HG02884 (cell line): ENCODE data around the gene INHBE.
"Not testable (repeated sequence)": the region's sequence is repeated elsewhere in the genome, so short reads cannot be mapped to it uniquely, and the experiment has no call there.

ENCODE experiments used
- ATAC-seq: cut with Tn5 transposase; IDR thresholded peaks from one replicate; pipeline ENCODE4 v1.9.1; 2021; ENCODE audit warnings: mild to moderate bottlenecking, moderate library complexity; ENCODE audit not compliant: unreplicated experiment

The INHBE gene, protein sequence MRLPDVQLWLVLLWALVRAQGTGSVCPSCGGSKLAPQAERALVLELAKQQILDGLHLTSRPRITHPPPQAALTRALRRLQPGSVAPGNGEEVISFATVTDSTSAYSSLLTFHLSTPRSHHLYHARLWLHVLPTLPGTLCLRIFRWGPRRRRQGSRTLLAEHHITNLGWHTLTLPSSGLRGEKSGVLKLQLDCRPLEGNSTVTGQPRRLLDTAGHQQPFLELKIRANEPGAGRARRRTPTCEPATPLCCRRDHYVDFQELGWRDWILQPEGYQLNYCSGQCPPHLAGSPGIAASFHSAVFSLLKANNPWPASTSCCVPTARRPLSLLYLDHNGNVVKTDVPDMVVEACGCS

DNA sequence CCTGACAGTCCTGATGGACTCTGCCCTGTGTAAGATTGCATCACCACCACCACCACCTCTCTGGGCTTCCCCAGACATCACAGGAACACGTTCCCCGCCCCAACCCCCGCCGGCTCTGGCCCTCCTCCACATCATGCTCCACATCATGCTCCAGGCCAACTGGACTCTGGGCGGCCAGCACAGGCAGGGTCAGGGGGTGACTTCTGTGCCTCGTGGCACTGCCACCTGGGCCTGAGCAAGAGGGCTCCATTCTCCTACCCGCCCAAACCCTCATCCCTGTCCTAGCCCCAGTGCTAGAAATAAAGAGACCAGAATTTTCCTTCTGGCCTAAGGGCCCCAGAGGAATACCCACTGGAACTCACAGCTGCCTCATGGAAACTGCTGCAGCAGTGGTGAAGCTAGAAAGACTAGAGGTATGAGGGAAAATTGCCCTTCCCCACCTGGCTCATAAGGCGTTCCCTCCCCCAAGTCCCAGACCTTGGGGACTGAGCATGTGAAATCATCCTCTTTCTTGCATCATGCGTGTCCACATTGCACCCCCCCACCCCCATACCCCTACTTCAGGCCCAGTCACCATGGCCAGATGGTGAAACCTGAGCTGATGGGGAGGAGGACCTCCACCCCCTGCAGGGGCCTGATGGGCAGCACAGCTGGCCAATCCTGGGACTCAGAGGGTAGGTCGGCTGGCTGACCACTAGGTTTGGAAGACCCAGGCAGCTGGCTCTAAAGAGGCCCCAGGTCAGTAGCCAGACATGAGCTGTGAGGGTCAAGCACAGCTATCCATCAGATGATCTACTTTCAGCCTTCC is at the start of gene INHBE:
INHBE (plus strand) TSS at position 742 of the 808 bp plus-strand sequence. CDS start 230 bp downstream, outside the sequence.
- no peak for ATAC-seq

DNA sequence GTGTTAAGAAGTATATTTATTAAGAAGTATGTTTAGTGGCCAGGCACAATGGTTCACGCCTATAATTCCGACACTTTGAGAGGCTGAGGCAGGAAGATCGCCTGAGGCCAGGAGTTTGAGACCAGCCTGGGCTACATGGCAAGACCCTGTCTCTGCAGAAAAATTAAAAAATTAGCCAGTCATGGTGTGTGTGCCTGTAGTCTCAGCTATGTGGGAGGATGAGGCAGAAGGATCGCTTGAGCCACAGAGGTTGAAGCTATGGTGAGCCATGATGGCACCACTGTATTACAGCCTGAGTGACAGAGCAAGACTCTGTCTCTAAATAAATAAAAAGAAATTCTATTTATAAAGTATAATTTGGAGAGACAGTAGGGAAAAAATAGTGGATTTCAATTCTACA is 44.6 kb upstream of the INHBE start:
- ATAC-seq, result no peak

DNA sequence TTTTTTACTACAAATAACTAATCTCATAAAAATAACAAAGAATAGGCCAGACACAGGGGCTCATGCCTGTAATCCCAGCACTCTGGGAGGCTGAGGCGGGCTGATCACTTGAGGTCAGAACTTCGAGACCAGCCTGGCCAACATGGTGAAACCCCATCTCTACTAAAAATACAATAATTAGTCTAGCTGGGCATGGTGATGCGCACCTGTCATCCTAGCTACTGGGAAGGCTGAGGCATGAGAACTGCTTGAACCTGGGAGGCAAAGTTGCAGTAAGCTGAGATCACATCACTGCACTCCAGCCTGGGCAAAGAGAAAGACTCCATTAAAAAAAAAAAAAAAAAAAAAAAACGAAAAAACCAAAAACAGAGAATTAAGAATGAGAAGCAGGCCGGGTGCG is 40.9 kb upstream of the INHBE start:
- ATAC-seq, result not testable (repeated sequence)

DNA sequence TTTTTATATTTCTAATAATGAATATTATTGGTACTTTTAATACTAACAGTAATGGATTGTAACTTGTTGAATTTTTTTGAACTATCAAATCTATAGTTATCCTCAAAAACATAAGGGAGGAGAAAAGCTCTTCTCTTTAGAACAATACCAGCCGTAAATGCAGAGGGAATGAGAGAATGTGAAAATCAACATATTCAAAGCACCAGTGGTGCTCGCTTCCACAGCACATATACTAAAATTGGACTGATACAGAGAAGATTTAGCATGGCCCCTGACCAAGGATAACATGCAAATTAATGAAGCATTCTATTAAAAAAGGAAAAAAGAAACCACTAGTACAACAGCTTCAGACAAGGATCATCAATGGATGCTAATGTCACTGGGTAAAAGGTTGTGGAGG is 40.0 kb upstream of the INHBE start:
- no peak for ATAC-seq

DNA sequence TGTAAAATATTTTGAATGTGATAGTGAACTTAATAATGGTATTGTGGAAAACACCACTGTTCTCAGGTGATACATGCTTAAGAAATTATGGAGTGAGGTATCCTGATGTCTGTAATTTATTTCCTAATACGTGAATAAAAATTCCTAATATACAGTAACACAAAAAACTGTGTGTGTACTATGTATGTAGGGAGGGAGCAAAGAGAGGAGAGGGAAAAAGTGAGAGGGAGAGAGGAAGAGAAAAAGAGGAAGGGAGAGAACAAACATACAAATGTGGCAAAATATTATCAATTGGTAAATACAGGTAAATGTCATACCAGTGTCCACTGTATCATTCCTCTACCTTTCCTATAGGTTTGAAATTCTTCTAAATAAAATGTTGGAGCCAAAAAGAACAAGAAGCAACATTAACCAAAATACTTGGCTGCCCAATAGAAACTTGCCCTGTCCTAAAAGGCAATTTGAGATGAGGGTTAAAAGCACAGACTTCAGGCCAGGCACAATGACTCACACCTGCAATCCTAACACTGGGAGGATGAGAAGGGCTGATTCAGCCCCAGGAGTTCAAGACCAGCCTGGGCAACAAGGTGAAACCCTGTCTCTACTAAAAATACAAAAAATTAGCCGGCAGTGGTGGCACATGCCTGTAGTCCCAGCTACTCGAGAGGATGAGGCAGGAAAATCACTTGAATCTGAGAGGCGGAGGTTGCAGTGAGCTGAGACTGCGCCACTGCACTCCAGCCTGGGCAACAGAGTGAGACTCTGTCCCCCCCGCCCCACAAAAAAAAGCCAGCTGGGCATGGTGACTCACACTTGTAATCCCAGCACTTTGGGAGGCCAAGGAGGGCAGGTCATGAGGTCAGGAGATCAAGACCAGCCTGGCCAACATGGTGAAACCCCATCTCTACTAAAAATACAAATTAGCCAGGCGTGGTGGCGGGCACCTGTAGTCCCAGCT is 38.8 kb upstream of the INHBE start:
- ATAC-seq, result no peak

DNA sequence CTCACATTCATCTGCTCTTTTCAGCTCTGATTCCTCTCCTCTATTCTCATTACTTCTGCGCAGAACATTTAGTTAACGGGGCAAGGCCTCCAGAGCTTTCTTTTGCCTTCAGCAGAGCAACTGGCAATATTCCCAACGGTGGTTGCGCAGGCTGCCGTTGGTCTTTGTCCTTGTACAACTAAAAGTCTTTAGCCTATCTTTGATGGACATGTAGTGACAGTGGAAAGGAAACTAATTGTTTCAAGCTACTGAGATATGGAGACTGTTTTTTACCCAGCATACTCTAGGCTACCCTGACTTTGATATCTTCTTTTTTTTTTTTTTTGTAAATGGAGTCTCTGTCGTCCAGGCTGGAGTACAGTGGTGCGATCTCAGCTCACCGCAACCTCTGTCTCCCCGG is 36.9 kb upstream of the INHBE start:
- no peak for ATAC-seq

DNA sequence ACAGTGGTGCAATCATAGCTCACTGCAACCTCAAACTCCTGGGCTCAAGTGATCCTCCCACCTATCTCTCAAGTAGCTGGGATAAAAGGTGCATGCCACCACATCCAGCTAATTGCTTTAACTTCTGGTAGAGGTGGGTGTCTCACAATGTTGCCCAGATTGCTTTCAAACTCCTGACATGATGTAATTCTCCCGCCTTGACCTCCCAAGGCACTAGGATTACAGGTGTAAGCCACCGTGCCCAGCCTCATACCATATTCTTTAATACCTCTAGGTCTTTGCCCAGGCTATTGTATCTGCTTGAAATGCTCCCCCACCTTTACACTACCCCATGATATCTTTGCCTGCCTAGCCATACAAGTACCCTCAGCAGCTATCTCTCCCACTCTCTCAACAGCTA is 35.6 kb upstream of the INHBE start:
- no peak for ATAC-seq

DNA sequence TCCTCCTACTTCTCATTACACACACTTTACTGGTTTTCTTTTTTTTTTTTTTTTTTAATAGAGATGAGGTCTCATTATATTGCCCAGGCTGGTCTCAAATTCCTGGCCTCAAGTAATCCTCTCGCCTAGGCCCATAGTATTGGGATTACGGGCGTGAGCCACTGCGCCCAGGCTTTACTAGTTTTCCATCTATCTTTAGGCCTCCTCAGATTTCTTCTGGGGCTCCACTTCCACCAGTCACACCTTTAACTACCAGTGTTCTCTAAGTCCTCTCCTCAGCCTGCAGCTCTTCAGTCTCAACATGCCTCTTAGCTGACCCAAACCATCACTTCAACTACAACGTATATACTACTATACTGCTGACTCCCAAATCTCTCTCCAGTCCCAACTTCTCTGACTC is 34.6 kb upstream of the INHBE start:
- ATAC-seq, result no peak

DNA sequence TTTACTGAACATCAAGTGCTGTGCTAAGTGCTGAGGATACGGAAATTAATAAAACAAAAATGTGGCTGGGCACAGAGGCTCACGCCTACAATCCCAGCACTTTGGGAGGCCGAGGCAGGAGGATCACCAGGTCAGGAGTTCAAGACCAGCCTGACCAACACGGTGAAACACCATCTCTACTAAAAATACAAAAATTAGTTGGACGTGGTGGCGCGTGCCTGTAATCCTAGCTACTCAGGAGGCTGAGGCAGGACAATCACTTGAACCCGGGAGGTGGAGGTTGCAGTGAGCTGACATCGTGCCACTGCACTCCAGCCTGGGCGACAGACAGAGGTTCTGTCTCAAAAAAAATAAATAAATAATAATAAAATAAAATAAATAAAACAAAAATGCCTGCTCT is 28.2 kb upstream of the INHBE start:
- ATAC-seq, result not testable (repeated sequence)

DNA sequence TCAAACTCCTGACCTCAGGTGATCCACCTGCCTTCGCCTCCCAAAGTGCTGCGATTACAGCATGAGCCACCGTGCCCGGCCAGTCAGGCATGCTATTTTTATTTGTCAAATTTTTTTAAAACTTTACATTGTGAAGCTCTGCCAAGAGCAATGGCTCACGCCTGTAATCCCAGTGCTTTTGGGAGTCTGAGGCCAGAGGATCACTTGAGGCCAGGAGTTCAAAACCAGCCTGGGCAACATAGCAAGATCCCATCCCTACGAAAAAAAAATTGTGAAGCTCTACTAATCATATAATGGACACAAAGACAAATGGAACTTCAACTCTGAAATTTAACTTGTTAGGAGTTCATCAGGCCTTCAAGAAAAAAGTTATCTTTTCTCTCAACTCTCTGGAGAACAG is 26.1 kb upstream of the INHBE start:
- no peak for ATAC-seq

DNA sequence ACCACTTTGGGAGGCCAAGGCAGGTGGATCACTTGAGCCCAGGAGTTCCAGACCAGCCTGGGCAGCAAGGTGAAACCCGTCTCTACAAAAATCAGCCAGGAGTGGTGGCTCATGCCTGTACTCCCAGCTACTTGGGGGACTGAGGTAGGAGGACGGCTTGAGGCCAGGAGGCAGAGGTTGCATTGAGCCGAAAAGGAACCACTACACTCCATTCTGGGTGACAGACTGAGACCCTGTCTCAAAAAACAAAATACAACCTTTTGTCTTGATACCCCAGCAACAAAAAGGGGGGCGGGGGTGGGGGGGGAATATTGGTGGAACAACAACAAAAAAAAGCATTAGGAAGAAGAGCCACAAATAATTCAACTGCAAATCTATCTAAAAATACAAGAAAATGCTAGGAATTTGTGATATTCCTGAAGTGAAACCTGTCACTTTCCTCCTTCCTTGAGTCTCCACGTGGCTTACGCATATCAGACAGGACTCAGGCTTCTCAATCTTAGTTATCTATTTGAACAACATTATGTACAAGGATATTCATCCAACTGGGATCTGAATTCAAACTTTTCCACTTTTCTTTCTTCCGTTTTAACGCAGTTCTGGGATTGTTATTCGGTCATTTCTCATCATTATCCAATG is 25.5 kb upstream of the INHBE start:
- ATAC-seq, result no peak

DNA sequence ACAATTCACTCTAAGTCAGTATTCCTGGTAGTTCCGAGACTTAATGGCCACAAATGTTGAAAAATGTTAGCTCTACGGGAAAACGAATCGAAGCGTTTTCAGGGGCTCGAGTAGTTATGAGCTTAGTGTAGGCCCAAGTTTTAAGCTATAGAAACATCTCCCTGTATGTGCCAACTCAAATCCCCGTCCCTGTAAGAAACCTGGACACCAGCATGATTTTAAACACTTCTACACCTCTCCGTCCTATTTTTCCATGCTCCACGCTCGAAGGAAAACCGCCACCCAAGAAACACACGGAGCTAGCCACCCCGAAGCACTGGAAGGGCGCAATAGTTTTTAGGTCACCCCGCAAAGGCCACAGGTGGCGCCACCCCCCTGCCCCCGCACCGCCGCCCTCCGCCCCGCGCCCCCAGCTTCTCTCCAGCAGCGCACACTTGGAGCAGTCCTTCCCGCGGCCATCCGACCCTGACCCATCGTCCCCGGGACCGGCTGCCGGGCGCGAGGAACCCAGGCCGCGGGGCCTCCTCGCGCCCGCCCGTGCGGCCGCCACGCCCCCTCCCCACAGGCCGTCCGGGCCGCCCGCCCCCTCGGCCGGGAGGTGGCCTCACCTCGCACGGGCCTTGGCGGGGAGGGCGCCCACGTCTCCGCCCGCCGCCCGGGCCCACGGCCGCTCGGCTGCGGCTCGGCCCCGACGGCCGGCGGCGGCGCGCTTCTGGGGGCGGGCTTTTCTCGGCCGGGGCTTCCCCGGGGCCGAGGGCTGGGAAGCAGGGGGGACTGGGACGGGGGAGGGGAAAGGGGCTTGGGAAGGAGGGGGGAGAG is 24.8 kb upstream of the INHBE start:
- ATAC-seq, result peak; percentile 37

DNA sequence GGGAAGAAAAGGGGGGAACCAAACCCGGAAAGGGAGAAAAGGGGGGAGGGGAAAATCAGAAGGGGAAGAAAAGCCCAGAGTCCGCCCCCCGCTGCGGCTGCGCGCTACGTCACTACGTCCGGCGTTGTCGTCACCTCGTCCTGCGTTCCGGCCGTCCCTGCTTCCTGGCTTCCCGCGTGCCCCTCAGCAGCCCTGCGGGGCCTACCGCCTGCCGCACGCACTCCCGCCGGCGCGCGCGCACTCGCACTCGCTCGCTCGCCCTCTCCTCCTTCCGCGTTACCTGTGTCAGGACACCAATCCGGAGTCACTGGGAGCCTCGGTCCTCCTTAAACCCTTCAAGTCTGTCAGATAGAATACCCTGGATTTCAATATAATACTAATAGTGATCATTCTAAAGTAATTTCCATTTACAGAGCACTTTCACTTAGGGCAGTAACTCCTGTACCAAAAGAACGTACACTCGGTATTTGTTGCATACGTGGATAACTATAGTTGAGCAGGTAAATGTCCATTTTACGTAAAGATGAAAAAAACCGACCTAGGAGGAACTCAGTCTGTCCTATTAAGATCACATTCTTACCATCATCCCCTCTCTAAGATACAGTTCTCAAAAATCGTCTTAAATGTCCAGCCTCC is 24.1 kb upstream of the INHBE start, which contains the start of gene R3HDM2:
R3HDM2 (minus strand) TSS at position 113 of the 636 bp plus-strand sequence. CDS start 120,615 bp downstream, outside the sequence.
- peak; percentile 91 for ATAC-seq

DNA sequence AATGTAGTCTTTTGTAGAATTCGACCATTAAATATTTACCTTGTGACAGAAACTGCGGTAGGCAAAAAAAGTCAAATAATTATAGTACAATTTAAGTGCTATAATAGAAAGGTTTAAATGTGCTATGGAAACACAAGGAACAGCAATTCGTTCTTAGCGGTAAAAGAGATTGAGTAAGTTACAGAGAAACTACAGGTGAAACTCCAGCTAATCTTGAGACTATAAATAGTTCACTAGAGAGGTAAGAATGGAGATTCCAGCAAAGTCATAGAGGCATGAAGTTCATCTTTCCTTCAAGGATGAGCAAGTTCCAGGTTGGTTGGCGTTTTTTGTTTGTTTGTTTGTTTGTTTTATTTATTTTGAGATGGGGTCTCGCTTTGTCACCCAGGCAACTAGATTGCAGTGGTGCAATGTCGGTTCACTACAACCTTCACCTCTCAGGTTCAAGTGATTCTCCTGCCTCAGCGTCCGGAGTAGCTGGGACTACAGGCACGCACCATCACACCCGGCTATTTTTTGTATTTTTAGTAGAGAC is 23.4 kb upstream of the INHBE start:
- no peak for ATAC-seq

DNA sequence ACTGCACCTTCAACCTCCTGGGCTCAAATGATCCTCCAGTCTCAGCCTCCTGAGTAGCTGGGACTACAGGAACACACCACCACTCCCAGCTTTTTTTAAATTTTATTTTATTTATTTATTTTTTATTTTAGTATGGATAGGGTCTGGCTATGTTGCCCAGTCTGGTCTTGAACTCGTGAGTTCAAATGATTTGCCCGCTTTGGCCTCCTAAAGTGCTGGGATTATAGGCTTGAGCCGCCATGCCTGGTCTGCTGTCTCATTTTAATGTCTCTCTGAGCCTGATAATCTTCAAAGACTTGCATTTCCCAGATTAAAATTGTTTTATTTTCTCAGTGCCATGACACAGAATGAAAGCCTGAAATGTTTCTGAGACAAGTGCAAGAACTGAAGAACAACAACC is 21.7 kb upstream of the INHBE start:
- ATAC-seq, result no peak

DNA sequence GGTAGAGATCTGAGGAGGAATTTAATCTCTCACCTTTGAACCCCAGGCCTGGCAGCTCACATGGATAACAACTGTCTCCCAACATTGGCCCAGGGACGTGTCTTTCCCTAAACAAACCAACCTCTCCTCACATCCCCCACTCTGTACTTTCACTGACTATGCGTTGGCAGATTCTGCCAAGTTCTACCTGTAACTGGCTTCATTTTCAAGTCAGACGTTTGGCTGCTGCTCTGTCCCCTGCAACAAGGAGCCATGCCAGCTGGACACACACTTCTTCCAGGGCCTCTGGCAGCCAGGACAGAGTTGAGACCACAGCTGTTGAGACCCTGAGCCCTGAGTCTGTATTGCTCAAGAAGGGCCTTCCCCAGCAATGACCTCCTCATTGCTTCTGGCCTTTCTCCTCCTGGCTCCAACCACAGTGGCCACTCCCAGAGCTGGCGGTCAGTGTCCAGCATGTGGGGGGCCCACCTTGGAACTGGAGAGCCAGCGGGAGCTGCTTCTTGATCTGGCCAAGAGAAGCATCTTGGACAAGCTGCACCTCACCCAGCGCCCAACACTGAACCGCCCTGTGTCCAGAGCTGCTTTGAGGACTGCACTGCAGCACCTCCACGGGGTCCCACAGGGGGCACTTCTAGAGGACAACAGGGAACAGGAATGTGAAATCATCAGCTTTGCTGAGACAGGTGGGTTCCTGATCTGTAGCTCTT is 20.4 kb upstream of the INHBE start, which contains the start of gene INHBC:
INHBC (plus strand) TSS at position 268 of the 707 bp plus-strand sequence; CDS start at position 371, 103 bp downstream.
- no peak for ATAC-seq

DNA sequence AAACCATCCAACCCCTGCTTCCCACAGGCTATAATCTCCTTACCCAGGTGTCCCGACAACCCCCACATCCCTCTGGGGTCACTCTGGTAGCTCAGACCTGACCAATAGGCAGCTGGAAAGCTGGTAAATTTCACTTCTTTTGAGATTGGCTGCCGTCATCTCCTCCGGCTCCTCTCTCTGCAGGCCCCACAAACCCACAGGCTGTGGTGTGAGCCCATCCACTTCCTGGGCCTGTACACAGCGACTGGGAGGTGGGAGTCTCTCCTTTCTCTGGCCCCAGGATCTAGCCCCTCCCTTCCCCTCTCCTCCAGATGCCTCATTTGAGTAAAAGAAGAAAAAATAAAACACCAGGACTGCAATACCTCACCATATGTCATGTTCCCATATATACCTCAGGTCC is 19.8 kb upstream of the INHBE start:
- no peak for ATAC-seq

DNA sequence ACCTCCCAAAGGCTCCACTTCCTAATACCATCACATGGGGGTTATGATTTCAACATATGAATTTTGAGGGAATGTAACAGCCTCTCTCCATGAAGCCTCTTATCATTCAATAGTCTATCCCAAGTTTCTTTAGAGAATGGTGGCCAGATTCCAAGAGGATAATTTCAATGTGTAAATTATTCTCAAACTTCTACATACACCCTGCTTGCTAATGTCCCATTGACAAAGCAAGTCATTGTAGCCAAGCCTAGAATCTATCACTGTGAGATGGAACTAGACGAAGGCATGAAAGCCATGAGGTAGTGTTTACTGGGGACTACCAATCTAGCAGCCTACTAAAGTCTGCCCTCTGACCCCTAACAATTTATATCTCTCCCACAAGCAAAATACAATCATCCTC is 16.7 kb upstream of the INHBE start:
- no peak for ATAC-seq
